DND-41 (cell line): ENCODE results near the gene CDHR2.

Experiments used
- ATAC-seq: fragments of 200-7000 bp; cut with Tn5 transposase; 3 replicates; pipeline ENCODE4 v1.9.1; 2021; ENCODE audit warnings: low read depth; ENCODE audit not compliant: insufficient read depth
- DNase-seq: peaks from one replicate; pipeline ENCODE4 v3.0.0-alpha.2; 2020
- H2AFZ ChIP-seq: 2 replicates; pipeline ENCODE4 v1.6.0; 2012; ENCODE audit warnings: low read depth, low read length
- H3K27ac ChIP-seq: 2 replicates; pipeline ENCODE4 v1.5.1; 2012; ENCODE audit warnings: low read length, inconsistent platforms
- H3K27me3 ChIP-seq: fragments of 200-600 bp; sonication (generic); 2 replicates; pipeline ENCODE4 v1.6.0; 2012; ENCODE audit warnings: low read length, mild to moderate bottlenecking, inconsistent platforms; ENCODE audit not compliant: insufficient read depth, poor library complexity
- H3K36me3 ChIP-seq: 2 replicates; pipeline ENCODE4 v1.5.1; 2012; ENCODE audit warnings: low read length, inconsistent platforms; ENCODE audit not compliant: insufficient read depth
- H3K4me1 ChIP-seq: 2 replicates; pipeline ENCODE4 v1.5.1; 2012; ENCODE audit warnings: mild to moderate bottlenecking, low read length; ENCODE audit not compliant: insufficient read depth
- H3K4me2 ChIP-seq: 2 replicates; pipeline ENCODE4 v1.6.0; 2012; ENCODE audit warnings: mild to moderate bottlenecking, moderate library complexity, low read length, inconsistent platforms; ENCODE audit not compliant: insufficient read depth
- H3K4me3 ChIP-seq, 2 experiments: fragments of 200-600 bp in 1 of 2; shearing (Covaris generic) in 1 of 2; 2 replicates each; pipeline ENCODE4 v1.5.1; 2012 to 2016; ENCODE audit warnings: inconsistent platforms in 2 of 2, low read length in 2 of 2, mild to moderate bottlenecking in 2 of 2, low read depth in 1 of 2, moderate library complexity in 1 of 2
- H3K79me2 ChIP-seq: 2 replicates; pipeline ENCODE4 v1.6.0; 2012; ENCODE audit warnings: low read length, inconsistent platforms; ENCODE audit not compliant: insufficient read depth
- H3K9ac ChIP-seq: 2 replicates; pipeline ENCODE4 v1.6.0; 2012; ENCODE audit warnings: low read depth, mild to moderate bottlenecking, inconsistent platforms, low read length, moderate library complexity
- H3K9me3 ChIP-seq: 2 replicates; pipeline ENCODE4 v1.5.1; 2012; ENCODE audit warnings: low read length, moderate library complexity, mild to moderate bottlenecking, inconsistent platforms; ENCODE audit not compliant: insufficient read depth, severe bottlenecking
- H4K20me1 ChIP-seq: 2 replicates; pipeline ENCODE4 v1.6.0; 2012; ENCODE audit warnings: low read length; ENCODE audit not compliant: insufficient read depth
- CTCF ChIP-seq: IDR thresholded peaks from 2 replicates; pipeline ENCODE4 v1.5.1; 2012; ENCODE audit warnings: borderline replicate concordance, low read length, moderate library complexity, mild to moderate bottlenecking; ENCODE audit not compliant: poor library complexity, severe bottlenecking; ENCODE audit errors: extremely low read depth
- EZH2 ChIP-seq: IDR thresholded peaks from 3 replicates; pipeline ENCODE4 v1.6.1; 2012; ENCODE audit warnings: borderline replicate concordance, low read depth, mild to moderate bottlenecking, moderate library complexity, low read length, inconsistent platforms; ENCODE audit not compliant: severe bottlenecking

CDHR2 gene

GRCh38 chr5:176644878-176645670, 95.9 kb downstream of the CDHR2 start:
- H3K27ac ChIP-seq, result no peak overlapping the region
- peaks cover 7% of the 10 kb centered on the region; the same call in 1 of the 2 replicates for H4K20me1 ChIP-seq
- no peak for DNase-seq
- no peak overlapping the region for H3K9ac ChIP-seq
- H3K27me3 ChIP-seq, result no peaks in the 10 kb centered on the region
- no peak overlapping the region for H2AFZ ChIP-seq
- peaks cover 20% of the 10 kb centered on the region for H3K79me2 ChIP-seq
- H3K9me3 ChIP-seq, result no peaks in the 10 kb centered on the region
- no peak for ATAC-seq
- H3K4me2 ChIP-seq, result no peak overlapping the region
- no peak overlapping the region for H3K4me3 ChIP-seq
- peaks cover 33% of the 10 kb centered on the region for H3K4me1 ChIP-seq
- TF ChIP-seq EZH2 (no peak), CTCF (no peak)
- no peaks in the 10 kb centered on the region for H3K36me3 ChIP-seq
